ENCODE measurements around the gene HSD3B1. TPM values are rescaled to one million over a fixed set of nuclear protein-coding genes. Genes with fewer than 3 reads are reported as not detected.

Gene HSD3B1
- total RNA-seq, 3 donors from 2014 or later = not detected

DNA sequence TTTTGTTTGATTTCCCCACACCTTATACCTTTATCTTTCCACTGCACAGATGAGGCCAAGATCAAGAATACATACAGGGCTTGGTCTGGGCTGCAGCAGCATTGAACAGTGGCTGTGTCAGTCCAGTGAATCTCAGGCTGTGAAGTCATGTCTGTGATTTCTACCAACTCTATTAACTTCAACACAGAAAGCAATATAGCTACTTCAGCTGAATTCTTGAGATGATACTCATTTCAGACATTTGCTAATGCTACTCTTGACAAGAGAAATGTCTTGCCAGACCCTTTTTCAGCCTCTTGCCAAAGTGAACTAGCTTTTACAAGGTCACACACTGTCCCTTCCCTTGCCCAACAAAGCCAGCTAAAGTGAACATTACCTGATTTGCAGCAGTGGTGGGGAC, 25.1 kb upstream of the HSD3B1 start:
- TF ChIP-seq POLR2AphosphoS5 (IDR thresholded peaks at IDR 0.05) (no peak), POLR2A (IDR thresholded peaks at IDR 0.05) (no peak), CTCF (IDR thresholded peaks at IDR 0.05) (no peak)
- no peaks in the 10 kb centered on the region for H3K4me1 ChIP-seq
- H3K27me3 ChIP-seq = no peaks in the 10 kb centered on the region
- intact Hi-C loops (cut with DNase I; ENCODE audit: low total_unique reads) = no loop called here
- H3K9me3 ChIP-seq = no peaks in the 10 kb centered on the region
- H3K27ac ChIP-seq = no peak overlapping the region
- H3K36me3 ChIP-seq = no peaks in the 10 kb centered on the region
- no peak for DNase-seq (ENCODE audit: low spot score in 2 of 2)
- no peak overlapping the region for H3K4me3 ChIP-seq

DNA sequence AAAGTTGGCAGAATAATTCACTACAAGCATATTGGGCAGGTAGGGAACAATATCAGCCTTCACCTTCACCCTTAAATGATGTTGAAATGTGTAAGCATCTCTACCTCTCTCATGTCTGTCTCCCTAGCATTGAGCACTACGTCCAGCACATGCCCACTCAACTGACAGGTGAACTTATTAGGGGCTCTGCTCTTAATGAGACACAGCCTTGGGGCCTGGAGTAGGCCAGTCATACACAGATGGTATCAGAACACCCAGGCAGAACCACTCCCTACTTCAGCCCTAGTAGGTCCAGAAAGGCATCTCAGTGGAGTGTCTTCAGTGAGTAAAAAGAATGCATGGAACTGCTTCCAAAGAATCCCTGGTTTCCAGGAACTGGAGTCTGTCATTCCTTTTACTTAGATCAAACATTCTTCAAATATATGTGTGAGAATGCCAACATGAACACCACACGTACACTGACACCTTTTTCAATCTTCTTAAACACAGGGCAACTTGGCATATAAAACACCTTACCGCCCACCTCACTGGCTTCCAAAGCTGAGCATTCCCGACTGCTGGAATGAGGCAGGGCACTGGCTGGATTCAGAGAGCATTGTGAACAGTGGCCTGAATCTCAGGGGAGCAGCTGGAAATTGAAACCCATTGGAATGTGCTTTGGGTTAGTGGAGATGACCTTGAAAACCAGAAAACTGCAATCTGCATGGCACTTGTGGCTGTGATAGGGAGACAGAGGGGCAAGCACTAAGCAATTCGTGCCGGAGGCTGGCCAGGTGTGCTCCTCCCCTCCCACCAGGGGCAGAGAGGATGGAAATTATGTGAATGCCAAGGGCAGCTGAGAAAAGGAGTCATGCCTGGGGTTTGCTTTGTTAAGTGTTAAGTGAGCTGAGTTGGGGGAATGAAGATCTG, 24.2 kb upstream of the HSD3B1 start:
- intact Hi-C loops (cut with DNase I; ENCODE audit: low total_unique reads) = no loop called here
- no peak for DNase-seq (ENCODE audit: low spot score in 2 of 2)
- no peaks in the 10 kb centered on the region for H3K27me3 ChIP-seq

GRCh38 chr1:119483441-119484200, 23.4 kb upstream of the HSD3B1 start:
- no peak overlapping the region for H3K27ac ChIP-seq
- TF ChIP-seq CTCF (IDR thresholded peaks at IDR 0.05) = no peak
- no peak for TF ChIP-seq POLR2AphosphoS5 (IDR thresholded peaks at IDR 0.05)
- no peak for TF ChIP-seq POLR2A (IDR thresholded peaks at IDR 0.05)
- H3K4me3 ChIP-seq = no peak overlapping the region
- H3K4me1 ChIP-seq = no peaks in the 10 kb centered on the region
- no peaks in the 10 kb centered on the region for H3K9me3 ChIP-seq
- H3K27me3 ChIP-seq = no peaks in the 10 kb centered on the region
- no peaks in the 10 kb centered on the region for H3K36me3 ChIP-seq
- intact Hi-C loops (cut with DNase I; ENCODE audit: low total_unique reads) = no loop called here
- no peak for DNase-seq (ENCODE audit: low spot score in 2 of 2)

More for the DNA sequence above, 24.2 kb upstream of the HSD3B1 start:
- Histone ChIP-seq H3K9me3 (no peaks in the 10 kb centered on the region), H3K4me1 (no peaks in the 10 kb centered on the region), H3K36me3 (no peaks in the 10 kb centered on the region), H3K27ac (no peak overlapping the region), H3K4me3 (no peak overlapping the region)
- TF ChIP-seq CTCF (IDR thresholded peaks at IDR 0.05) (no peak), POLR2A (IDR thresholded peaks at IDR 0.05) (no peak), POLR2AphosphoS5 (IDR thresholded peaks at IDR 0.05) (no peak)

GRCh38 chr1:119485201-119485600, 21.8 kb upstream of the HSD3B1 start:
- H3K27ac ChIP-seq = no peak overlapping the region
- no peak for DNase-seq (ENCODE audit: low spot score in 2 of 2)
- H3K36me3 ChIP-seq = no peaks in the 10 kb centered on the region
- intact Hi-C loops (cut with DNase I; ENCODE audit: low total_unique reads) = no loop called here
- H3K27me3 ChIP-seq = no peaks in the 10 kb centered on the region
- no peaks in the 10 kb centered on the region for H3K9me3 ChIP-seq
- H3K4me3 ChIP-seq = no peak overlapping the region
- TF ChIP-seq CTCF (IDR thresholded peaks at IDR 0.05) = no peak
- no peak for TF ChIP-seq POLR2AphosphoS5 (IDR thresholded peaks at IDR 0.05)
- no peak for TF ChIP-seq POLR2A (IDR thresholded peaks at IDR 0.05)
- H3K4me1 ChIP-seq = no peaks in the 10 kb centered on the region

GRCh38 chr1:119488216-119488615, 18.8 kb upstream of the HSD3B1 start:
- intact Hi-C loops (cut with DNase I; ENCODE audit: low total_unique reads) = no loop called here
- TF ChIP-seq POLR2A (IDR thresholded peaks at IDR 0.05) (no peak), CTCF (IDR thresholded peaks at IDR 0.05) (no peak), POLR2AphosphoS5 (IDR thresholded peaks at IDR 0.05) (no peak)
- Histone ChIP-seq H3K9me3 (no peaks in the 10 kb centered on the region), H3K27ac (no peak overlapping the region), H3K4me3 (no peak overlapping the region), H3K4me1 (no peaks in the 10 kb centered on the region), H3K36me3 (no peaks in the 10 kb centered on the region), H3K27me3 (no peaks in the 10 kb centered on the region)
- DNase-seq (ENCODE audit: low spot score in 2 of 2) = no peak

Measured in breast epithelium (tissue), 4 donors.